Right lobe of liver (tissue), 4 donors: ENCODE measurements around the gene MYO5A.

Experiments
- POLR2A ChIP-seq: fragments of 450-650 bp; IDR thresholded peaks from one replicate; pipeline ENCODE4 v1.6.1; 2017; ENCODE audit warnings: antibody characterized with exemption, mild to moderate bottlenecking
- TF ChIP-seq, protein P1 (sequence below), 4 donors: fragments of 200-600 bp in 3 of 4; fragments of 450-650 bp in 1 of 4; IDR thresholded peaks; one replicate each; pipeline versions ENCODE4 v1.5.1 to v1.8.0; 2016 to 2022; ENCODE audit warnings: antibody characterized with exemption in 4 of 4, mild to moderate bottlenecking in 2 of 4
- donor health status: DM: no; HTN: no; CAD: no.
- donor health status: DM: no; HTN: no; CAD: no.
- donor health status: DM: no; HTN: yes; CAD: no.

DNA sequence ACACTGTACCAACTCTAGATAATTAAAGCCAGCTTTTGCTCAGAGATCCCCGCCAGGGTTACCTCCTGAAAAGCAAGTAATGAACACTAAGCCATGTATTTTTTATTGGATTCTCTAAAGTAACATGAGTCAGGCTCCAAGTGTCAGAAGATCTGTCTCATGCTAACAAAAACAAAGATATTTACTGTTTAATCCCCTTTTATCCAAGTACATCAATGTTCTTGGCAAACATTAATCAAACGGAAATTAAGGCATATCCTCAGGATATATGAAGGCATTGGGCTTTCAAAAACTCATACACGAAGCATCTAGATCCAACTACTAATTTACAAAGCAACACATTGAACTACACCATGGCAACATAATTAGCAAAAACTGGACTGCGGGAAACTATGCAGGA, 37.2 kb downstream of the MYO5A start:
- TF ChIP-seq, protein P1, sequence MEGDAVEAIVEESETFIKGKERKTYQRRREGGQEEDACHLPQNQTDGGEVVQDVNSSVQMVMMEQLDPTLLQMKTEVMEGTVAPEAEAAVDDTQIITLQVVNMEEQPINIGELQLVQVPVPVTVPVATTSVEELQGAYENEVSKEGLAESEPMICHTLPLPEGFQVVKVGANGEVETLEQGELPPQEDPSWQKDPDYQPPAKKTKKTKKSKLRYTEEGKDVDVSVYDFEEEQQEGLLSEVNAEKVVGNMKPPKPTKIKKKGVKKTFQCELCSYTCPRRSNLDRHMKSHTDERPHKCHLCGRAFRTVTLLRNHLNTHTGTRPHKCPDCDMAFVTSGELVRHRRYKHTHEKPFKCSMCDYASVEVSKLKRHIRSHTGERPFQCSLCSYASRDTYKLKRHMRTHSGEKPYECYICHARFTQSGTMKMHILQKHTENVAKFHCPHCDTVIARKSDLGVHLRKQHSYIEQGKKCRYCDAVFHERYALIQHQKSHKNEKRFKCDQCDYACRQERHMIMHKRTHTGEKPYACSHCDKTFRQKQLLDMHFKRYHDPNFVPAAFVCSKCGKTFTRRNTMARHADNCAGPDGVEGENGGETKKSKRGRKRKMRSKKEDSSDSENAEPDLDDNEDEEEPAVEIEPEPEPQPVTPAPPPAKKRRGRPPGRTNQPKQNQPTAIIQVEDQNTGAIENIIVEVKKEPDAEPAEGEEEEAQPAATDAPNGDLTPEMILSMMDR (IDR thresholded peaks at IDR 0.05): no peak
- no peak for TF ChIP-seq POLR2A
